ENCODE measurements around the gene KLHL11. TPM values are rescaled to one million over a fixed set of nuclear protein-coding genes. Genes with fewer than 3 reads are reported as not detected.
A peak's percentile ranks its signal among the peaks of the same experiment; 100 is the strongest.

Gene KLHL11
- total and polyA plus RNA-seq, 9 of the 15 experiments (the other 6 are each of a cell fraction or from before 2014, with no cell fraction given): 0.20 to 17.0 (median 10.3) TPM

- TF ChIP-seq ID3 (CRISPR knock-in tag; IDR thresholded peaks at IDR 0.05) (no peak), ID3 (tag; IDR thresholded peaks at IDR 0.05) (0 out of 2 replicates have a peak, but pooled peaks have one; percentile 20), ATF7 (IDR thresholded peaks at IDR 0.05) (peak; percentile 63; the same call in 1 of the 2 replicates), PREB (CRISPR knock-in tag; IDR thresholded peaks at IDR 0.05) (0 out of 2 replicates have a peak, but pooled peaks have one; percentile 77), CXXC5 (CRISPR knock-in tag; IDR thresholded peaks at IDR 0.05) (peak; percentile 90), MAX (CRISPR knock-in tag; IDR thresholded peaks at IDR 0.05) (peak; percentile 42), CHD7 (IDR thresholded peaks at IDR 0.05; ENCODE audit: low read depth, low read length) (no peak), MAFK (IDR thresholded peaks at IDR 0.05; ENCODE audit: low read length) (no peak), KDM1A (IDR thresholded peaks at IDR 0.05) (no peak), LEF1 (IDR thresholded peaks at IDR 0.05) (no peak), SP1 (CRISPR knock-in tag; IDR thresholded peaks at IDR 0.05) (no peak), ZNF41 (CRISPR knock-in tag; conservative IDR thresholded peaks at IDR 0.05) (no peak), HES1 (IDR thresholded peaks at IDR 0.05; ENCODE audit: low read depth) (no peak), POLR2G (IDR thresholded peaks at IDR 0.05; ENCODE audit: low read depth, low read length) (peak; percentile 99)
These were observed at the start of gene KLHL11 (continued) for GRCh38 chr17:41864836-41865595.

Data from K562 (cell line).